Measurements from ENCODE around the gene GRIK3.

GRIK3 gene

DNA sequence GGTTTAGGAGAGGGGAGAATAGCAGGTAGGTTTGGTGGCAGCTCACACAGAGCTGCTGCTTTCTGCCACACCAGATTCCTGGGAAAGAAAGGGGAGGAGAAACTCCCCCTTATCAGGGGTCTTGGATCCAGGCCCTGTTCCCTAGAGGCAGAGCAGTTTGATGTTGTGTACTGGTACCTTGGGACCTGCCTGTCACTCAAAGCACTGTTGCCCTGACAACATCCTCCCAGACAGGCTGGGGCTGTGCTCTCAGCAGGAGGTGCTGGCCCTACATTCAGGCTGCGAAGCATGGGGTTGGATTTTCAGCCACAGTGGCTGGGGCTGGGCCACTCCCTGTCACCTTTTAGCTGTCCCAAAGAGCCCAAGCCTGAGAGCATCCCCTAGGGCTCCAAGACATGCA lies 188.0 kb downstream of the GRIK3 start:
- Histone ChIP-seq H2AFZ (ENCODE audit: low read depth, low read length) (no peak overlapping the region), H3K27me3 (ENCODE audit: insufficient read depth, low read length) (peaks cover 34% of the 10 kb centered on the region), H3K4me3 (ENCODE audit: low read length) (no peak overlapping the region), H3K36me3 (ENCODE audit: insufficient read depth, low read length) (no peaks in the 10 kb centered on the region), H3K4me1 (ENCODE audit: insufficient read depth, low read length) (peaks cover 4% of the 10 kb centered on the region), H3K9me3 (ENCODE audit: low read length) (no peaks in the 10 kb centered on the region)

DNA sequence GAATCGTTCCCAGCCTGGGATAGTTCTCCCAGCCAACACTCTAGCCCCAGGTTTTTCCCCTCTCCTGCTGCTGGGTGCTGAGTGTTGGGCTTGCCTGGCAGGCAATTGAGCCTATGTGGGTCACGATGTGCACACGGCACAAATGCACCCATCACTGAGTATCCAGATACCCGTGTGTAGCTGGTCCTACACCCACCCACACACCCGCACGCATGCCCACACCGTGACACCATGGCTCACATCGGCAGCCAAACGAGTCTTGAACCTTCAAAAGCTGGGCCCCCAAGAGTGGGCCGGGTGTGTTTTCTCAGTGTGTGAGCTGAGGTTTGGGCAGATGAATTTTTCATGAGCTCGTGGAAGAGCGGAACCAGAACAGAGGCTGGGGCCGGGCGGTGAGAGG lies 188.5 kb downstream of the GRIK3 start:
- Histone ChIP-seq H2AFZ (ENCODE audit: low read depth, low read length) (no peak overlapping the region), H3K36me3 (ENCODE audit: insufficient read depth, low read length) (no peaks in the 10 kb centered on the region), H3K4me1 (ENCODE audit: insufficient read depth, low read length) (peaks cover 4% of the 10 kb centered on the region), H3K27me3 (ENCODE audit: insufficient read depth, low read length) (peaks cover 28% of the 10 kb centered on the region), H3K9me3 (ENCODE audit: low read length) (no peaks in the 10 kb centered on the region), H3K4me3 (ENCODE audit: low read length) (no peak overlapping the region)

DNA sequence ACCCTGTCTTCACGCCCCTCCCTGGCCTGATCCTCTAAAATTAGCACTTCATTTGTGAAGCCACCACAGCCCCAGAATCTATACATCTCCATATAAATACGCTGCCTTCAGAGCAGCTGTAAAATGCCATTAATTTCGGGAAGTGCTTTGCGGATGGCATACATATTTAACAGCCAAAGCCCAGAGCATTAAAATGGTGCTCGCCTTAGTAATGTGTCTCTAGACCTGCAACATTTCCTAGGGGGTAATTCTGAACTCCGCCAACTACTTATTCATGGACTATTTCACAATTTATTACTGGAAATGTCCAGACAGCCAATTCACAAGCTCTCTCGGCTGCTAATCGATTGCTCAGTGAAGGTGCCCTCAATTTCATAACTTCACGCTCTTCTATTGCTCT lies 189.4 kb downstream of the GRIK3 start:
- H3K4me1 ChIP-seq (ENCODE audit: insufficient read depth, low read length) = peaks cover 4% of the 10 kb centered on the region
- H2AFZ ChIP-seq (ENCODE audit: low read depth, low read length) = no peak overlapping the region
- no peaks in the 10 kb centered on the region for H3K9me3 ChIP-seq (ENCODE audit: low read length)
- H3K27me3 ChIP-seq (ENCODE audit: insufficient read depth, low read length) = peaks cover 24% of the 10 kb centered on the region
- H3K36me3 ChIP-seq (ENCODE audit: insufficient read depth, low read length) = no peaks in the 10 kb centered on the region
- H3K4me3 ChIP-seq (ENCODE audit: low read length) = no peak overlapping the region

DNA sequence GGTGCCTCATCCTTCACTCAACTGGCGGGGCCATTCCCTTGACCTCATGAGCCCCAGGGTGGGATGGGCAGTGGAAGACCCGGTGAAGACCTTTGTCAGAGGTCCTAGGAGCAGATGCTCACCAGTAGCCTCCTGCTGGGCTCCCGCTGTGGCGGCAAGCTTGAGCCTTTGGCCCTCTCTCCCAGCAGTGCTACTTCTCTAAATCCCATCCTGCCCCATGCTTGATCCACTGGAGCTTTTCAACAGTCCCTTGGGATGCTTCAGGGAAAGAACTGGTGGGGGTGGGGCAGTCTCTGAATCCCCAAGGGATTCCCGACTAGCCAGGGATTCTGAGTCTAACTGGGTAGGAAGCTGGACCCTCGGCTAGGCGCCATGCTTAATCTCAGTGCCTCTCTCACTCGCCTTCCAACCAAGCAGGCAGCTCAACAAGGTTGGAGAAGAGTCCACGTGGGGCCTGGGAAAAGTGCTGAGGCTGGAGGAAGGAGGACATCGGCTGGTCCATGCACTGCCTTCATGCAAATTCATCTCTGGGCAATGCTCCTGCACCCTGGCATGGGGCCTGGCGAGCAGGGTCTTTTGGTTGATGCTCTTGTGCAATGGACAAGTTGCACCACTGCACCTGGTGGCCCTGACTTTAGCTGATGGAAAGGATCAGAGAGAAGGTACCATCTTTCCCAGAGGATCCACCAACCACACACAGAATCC lies 190.3 kb downstream of the GRIK3 start:
- H3K9me3 ChIP-seq (ENCODE audit: low read length) = no peaks in the 10 kb centered on the region
- no peaks in the 10 kb centered on the region for H3K36me3 ChIP-seq (ENCODE audit: insufficient read depth, low read length)
- peaks cover 4% of the 10 kb centered on the region for H3K4me1 ChIP-seq (ENCODE audit: insufficient read depth, low read length)
- H3K27me3 ChIP-seq (ENCODE audit: insufficient read depth, low read length) = peaks cover 17% of the 10 kb centered on the region
- H3K4me3 ChIP-seq (ENCODE audit: low read length) = no peak overlapping the region
- H2AFZ ChIP-seq (ENCODE audit: low read depth, low read length) = no peak overlapping the region

DNA sequence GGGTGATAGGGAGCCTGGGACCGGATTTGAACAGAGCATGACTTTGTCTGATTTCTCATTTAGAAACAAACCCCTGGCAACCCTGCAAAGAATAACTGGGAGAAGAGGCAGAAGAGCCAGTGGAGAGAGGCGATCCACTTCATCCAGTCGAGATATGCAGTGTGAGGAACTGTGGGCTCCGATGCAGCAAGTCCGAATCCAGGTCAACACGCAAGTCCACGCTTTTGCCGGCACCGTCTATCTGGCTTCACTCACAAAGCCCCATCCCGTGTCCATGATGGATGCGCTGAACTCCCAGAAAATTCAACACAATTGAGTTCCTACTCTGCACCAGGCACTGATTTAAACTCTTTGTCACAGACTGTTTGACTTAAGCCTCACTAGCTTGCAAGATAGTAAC lies 191.3 kb downstream of the GRIK3 start:
- H3K4me3 ChIP-seq (ENCODE audit: low read length) = no peak overlapping the region
- no peak overlapping the region for H2AFZ ChIP-seq (ENCODE audit: low read depth, low read length)
- H3K27me3 ChIP-seq (ENCODE audit: insufficient read depth, low read length) = peaks cover 13% of the 10 kb centered on the region
- no peaks in the 10 kb centered on the region for H3K9me3 ChIP-seq (ENCODE audit: low read length)
- no peaks in the 10 kb centered on the region for H3K36me3 ChIP-seq (ENCODE audit: insufficient read depth, low read length)
- peaks cover 4% of the 10 kb centered on the region for H3K4me1 ChIP-seq (ENCODE audit: insufficient read depth, low read length)

DNA sequence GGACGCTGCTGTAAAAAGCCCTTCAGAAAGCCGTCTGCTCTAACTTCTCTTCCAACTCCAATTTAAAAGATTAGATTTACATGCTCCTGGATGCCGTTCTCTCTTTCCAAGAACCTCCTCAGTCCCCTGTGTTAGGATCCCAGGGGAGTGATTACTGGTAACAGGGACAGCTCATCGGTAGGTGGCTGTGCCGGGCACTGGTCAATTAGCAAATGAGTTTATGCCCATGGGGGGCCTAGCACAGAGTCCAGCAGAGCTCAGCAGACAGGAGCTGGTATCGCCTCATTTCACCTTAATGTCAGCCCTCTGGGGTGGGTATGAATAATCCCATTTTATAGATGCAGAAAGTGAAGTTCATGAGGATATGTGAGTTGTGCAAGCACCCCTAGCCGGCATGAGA lies 191.9 kb downstream of the GRIK3 start:
- Histone ChIP-seq H3K4me1 (ENCODE audit: insufficient read depth, low read length) (peaks cover 4% of the 10 kb centered on the region), H3K4me3 (ENCODE audit: low read length) (no peak overlapping the region), H3K36me3 (ENCODE audit: insufficient read depth, low read length) (no peaks in the 10 kb centered on the region), H3K9me3 (ENCODE audit: low read length) (no peaks in the 10 kb centered on the region), H3K27me3 (ENCODE audit: insufficient read depth, low read length) (peaks cover 9% of the 10 kb centered on the region), H2AFZ (ENCODE audit: low read depth, low read length) (no peak overlapping the region)

DNA sequence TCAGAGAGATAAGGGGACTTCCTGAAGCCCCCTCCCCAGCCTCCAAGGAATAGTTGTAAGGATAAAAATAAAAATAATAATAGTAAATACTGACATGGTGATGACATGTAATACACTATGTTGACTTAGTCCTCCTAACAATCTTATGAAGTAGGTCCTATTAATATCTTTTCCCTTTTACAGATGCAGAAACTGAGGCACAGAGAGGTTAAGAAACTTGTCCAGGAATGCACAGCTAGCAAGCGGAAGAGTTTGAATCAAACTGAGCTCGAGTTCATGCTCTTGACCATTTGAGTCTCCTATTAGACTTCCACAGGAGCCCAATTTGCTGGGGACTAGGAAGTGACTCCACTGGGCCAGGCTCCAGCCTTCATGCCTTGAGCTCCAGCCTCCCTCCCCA lies 194.8 kb downstream of the GRIK3 start:
- no peaks in the 10 kb centered on the region for H3K36me3 ChIP-seq (ENCODE audit: insufficient read depth, low read length)
- peaks cover 3% of the 10 kb centered on the region for H3K27me3 ChIP-seq (ENCODE audit: insufficient read depth, low read length)
- H3K9me3 ChIP-seq (ENCODE audit: low read length) = no peaks in the 10 kb centered on the region
- no peak overlapping the region for H3K4me3 ChIP-seq (ENCODE audit: low read length)
- H3K4me1 ChIP-seq (ENCODE audit: insufficient read depth, low read length) = no peaks in the 10 kb centered on the region
- H2AFZ ChIP-seq (ENCODE audit: low read depth, low read length) = no peak overlapping the region

DNA sequence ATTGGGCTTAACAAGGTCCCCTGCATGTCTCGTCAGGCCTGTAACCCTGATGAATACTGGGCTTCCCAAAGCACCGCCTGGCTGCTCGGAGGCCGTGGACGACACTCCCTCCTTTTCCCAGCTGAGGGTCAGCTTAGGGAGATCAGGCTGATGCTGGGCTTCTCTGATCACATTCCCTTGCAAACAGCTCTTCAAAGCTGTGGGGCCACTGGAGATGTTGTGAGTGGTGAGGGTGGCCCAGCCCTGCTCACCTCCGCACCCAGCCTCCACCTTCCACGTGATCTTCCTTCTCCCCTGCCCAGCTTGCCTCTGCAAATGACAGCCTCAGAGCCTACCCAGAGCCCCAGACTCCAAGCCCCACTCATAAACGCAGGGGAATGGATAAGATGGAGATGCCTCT lies 195.4 kb downstream of the GRIK3 start:
- peaks cover 3% of the 10 kb centered on the region for H3K27me3 ChIP-seq (ENCODE audit: insufficient read depth, low read length)
- no peaks in the 10 kb centered on the region for H3K4me1 ChIP-seq (ENCODE audit: insufficient read depth, low read length)
- H3K9me3 ChIP-seq (ENCODE audit: low read length) = no peaks in the 10 kb centered on the region
- H2AFZ ChIP-seq (ENCODE audit: low read depth, low read length) = no peak overlapping the region
- H3K4me3 ChIP-seq (ENCODE audit: low read length) = no peak overlapping the region
- no peaks in the 10 kb centered on the region for H3K36me3 ChIP-seq (ENCODE audit: insufficient read depth, low read length)

DNA sequence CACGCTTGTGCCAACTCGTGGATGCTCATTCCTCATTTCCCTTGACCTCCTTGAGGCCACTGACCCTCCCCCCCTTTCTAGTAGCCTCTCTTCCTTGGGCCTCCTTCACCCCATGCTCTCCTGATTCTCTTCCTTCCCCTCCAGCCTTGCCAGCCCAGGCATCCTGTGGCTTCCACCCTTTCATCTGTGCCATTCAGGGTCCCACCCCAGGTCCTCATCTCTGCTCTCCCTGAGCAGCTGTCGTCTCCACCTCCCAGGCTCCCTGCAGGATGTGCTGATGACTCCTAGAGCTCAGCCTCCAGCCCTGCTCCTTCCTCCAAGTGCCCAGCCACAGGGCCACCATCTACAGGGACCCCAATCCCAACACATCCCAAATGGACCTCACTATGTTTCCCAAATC lies 197.4 kb downstream of the GRIK3 start:
- H2AFZ ChIP-seq (ENCODE audit: low read depth, low read length) = no peak overlapping the region
- no peaks in the 10 kb centered on the region for H3K36me3 ChIP-seq (ENCODE audit: insufficient read depth, low read length)
- no peak overlapping the region for H3K4me3 ChIP-seq (ENCODE audit: low read length)
- peaks cover 8% of the 10 kb centered on the region for H3K27me3 ChIP-seq (ENCODE audit: insufficient read depth, low read length)
- H3K4me1 ChIP-seq (ENCODE audit: insufficient read depth, low read length) = no peaks in the 10 kb centered on the region
- no peaks in the 10 kb centered on the region for H3K9me3 ChIP-seq (ENCODE audit: low read length)

DNA sequence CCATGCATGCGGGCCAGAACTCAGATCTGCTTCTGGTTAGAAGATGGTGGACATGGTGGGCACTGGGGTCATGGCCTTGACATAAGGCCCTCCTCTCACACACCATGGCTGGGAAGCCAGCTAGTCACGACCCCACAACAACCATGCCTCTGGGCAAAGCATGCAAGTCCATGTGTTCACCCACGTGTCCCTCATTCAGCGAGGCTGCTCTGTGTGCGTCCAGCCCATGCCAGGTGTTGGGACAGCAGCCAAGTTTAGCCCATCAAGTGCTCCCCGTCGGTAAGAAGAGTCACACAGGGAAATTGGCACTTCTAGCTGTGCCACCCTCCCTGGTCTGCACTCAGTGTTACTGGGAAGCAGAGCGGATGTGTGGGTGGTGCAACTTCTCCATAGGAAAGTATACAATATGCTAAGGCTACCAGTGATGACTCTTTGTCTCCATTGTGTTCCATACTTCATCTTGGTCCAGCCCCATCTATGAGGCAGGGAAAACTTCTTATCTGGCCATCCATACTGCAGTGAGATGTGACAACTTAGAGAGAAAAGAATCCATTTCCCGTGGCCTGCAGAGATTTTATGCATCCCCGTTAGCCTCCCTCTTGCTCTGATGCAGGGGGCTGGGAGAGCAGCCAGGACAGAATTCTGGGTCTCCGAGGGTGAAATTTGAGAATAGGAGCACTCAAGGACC lies 198.0 kb downstream of the GRIK3 start:
- no peak overlapping the region for H2AFZ ChIP-seq (ENCODE audit: low read depth, low read length)
- peaks cover 5% of the 10 kb centered on the region for H3K27me3 ChIP-seq (ENCODE audit: insufficient read depth, low read length)

DNA sequence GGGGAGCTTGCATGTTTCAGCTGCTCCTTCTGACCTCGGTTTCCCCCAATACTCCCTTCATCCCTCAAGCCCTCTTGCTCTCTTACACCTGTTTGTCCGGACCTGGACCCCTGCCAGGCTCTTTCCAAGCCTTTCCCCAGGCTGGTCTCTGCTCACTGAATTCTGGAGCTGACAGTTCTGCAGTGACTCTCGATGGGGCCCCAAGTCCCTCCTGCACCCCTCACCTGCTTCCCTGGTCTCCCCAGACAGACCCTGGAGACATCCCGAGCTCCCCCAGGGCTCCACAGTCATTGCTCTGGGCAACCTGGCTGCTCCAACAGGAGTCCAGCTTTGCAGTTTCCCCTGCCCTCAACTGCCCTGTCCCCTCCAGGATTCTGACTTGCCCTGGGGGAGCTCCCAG lies 198.6 kb downstream of the GRIK3 start:
- H3K9me3 ChIP-seq (ENCODE audit: low read length) = no peaks in the 10 kb centered on the region
- no peaks in the 10 kb centered on the region for H3K4me1 ChIP-seq (ENCODE audit: insufficient read depth, low read length)
- H3K27me3 ChIP-seq (ENCODE audit: insufficient read depth, low read length) = peaks cover 5% of the 10 kb centered on the region
- no peak overlapping the region for H2AFZ ChIP-seq (ENCODE audit: low read depth, low read length)
- no peak overlapping the region for H3K4me3 ChIP-seq (ENCODE audit: low read length)
- no peaks in the 10 kb centered on the region for H3K36me3 ChIP-seq (ENCODE audit: insufficient read depth, low read length)

More for the DNA sequence above, 198.0 kb downstream of the GRIK3 start:
- no peaks in the 10 kb centered on the region for H3K9me3 ChIP-seq (ENCODE audit: low read length)
- no peaks in the 10 kb centered on the region for H3K4me1 ChIP-seq (ENCODE audit: insufficient read depth, low read length)
- no peaks in the 10 kb centered on the region for H3K36me3 ChIP-seq (ENCODE audit: insufficient read depth, low read length)
- no peak overlapping the region for H3K4me3 ChIP-seq (ENCODE audit: low read length)

DNA sequence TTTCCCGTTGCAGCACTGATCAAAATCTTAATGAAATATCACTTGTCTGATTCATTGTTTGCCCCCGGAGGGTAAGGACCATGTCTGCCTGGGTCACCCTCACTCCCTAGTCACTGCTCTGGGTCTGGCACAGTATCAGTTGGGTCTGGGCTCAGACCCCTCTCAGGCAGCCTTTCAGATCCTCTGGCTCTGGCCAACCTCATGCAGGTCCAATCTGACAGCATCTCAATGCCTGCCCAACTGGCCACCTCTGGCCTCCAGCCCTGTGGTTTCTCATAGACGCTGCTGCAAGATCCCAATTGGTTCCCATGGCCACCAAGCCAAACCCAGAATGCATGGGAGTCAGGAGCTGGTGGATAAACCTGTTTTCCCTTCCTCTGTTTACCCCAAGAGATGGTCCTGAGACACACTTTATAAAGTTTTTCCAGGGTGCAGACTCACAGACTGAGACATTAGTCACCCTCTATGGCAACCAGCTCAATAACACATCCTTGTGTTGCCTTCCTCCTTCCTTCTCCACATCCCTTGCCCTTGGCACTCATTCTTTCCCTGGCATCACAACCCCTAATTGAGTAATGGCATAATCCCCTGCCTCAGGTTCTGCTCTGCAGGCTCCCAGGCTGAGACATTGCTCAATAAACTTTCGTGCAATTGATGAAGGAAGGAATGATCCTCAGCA lies 199.2 kb downstream of the GRIK3 start:
- peaks cover 5% of the 10 kb centered on the region for H3K27me3 ChIP-seq (ENCODE audit: insufficient read depth, low read length)
- no peak overlapping the region for H2AFZ ChIP-seq (ENCODE audit: low read depth, low read length)

DNA sequence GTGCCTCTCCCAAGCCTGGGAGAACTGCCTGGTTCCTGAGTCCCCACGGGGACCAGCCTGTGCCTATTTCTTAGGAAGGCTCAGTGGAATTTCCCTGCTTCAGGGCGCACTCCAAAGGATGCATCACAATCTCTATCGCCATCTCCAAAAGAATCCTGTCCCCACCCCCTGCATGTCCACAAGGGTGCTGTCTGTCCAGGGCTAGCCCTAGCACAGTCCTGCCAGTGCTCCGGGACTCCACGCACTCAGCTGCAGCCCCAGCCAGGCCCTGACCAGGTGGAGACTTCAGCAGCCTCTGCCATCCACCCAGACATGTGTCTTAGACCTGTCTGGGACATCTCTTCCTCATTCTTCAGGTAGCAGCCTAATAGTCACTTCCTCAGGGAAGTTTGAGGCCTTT lies 199.7 kb downstream of the GRIK3 start:
- no peaks in the 10 kb centered on the region for H3K36me3 ChIP-seq (ENCODE audit: insufficient read depth, low read length)
- H3K9me3 ChIP-seq (ENCODE audit: low read length) = no peaks in the 10 kb centered on the region
- H3K4me3 ChIP-seq (ENCODE audit: low read length) = no peak overlapping the region
- H3K27me3 ChIP-seq (ENCODE audit: insufficient read depth, low read length) = peaks cover 5% of the 10 kb centered on the region
- H2AFZ ChIP-seq (ENCODE audit: low read depth, low read length) = no peak overlapping the region
- no peaks in the 10 kb centered on the region for H3K4me1 ChIP-seq (ENCODE audit: insufficient read depth, low read length)

More for the DNA sequence above, 199.2 kb downstream of the GRIK3 start:
- no peaks in the 10 kb centered on the region for H3K4me1 ChIP-seq (ENCODE audit: insufficient read depth, low read length)
- H3K36me3 ChIP-seq (ENCODE audit: insufficient read depth, low read length) = no peaks in the 10 kb centered on the region
- H3K4me3 ChIP-seq (ENCODE audit: low read length) = no peak overlapping the region
- H3K9me3 ChIP-seq (ENCODE audit: low read length) = no peaks in the 10 kb centered on the region
